GM10847 (cell line): ENCODE results near the gene ACTRT3.

Source experiments
- POLR2A ChIP-seq: IDR thresholded peaks from 2 replicates; pipeline ENCODE4 v1.6.1; 2011; ENCODE audit not compliant: insufficient read length; ENCODE audit errors: extremely low read depth

ACTRT3 gene

DNA sequence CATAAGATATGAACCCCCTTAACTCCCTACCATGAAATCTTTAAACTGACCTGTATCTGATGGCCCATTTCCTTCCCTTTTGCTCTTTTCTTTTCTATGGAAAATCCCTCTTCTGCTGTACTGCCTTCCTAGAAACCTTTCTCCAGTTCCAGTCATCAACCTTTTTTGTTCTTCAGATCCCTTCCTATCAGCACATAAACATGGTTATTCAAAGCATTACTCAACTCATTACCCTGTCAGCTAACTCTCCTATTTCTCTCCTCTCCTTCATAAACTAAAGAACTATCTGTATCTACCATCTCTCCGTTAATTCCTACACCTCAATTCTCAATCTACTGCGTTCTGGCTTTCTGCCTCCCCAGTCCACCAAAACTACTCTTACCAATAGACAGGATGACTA is 17.5 kb downstream of the ACTRT3 start:
- no peak for TF ChIP-seq POLR2A

GRCh38 chr3:169750665-169751064 is 18.7 kb downstream of the ACTRT3 start:
- no peak for TF ChIP-seq POLR2A

- TF ChIP-seq POLR2A = no peak
These were observed 20.7 kb downstream of the ACTRT3 start for GRCh38 chr3:169748670-169749069.

DNA sequence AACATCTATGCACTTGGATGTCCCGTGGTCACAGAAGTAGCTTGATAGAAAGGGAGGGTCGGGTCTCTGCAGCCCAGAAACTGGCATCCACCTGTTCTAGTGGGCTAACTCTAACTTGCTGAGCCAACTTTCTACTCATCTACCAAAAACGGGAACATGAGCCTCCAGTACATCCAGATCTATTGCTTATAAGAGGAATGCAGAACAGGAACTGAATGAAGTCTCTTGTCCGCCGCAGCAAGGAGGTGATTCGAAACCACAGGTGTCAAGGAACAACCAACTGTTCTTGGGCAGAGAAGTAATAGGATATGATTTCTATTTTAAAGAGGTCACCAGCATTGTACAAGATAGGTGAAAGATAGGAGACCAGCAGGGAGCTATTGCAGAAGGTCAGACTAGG is 22.4 kb downstream of the ACTRT3 start:
- no peak for TF ChIP-seq POLR2A

DNA sequence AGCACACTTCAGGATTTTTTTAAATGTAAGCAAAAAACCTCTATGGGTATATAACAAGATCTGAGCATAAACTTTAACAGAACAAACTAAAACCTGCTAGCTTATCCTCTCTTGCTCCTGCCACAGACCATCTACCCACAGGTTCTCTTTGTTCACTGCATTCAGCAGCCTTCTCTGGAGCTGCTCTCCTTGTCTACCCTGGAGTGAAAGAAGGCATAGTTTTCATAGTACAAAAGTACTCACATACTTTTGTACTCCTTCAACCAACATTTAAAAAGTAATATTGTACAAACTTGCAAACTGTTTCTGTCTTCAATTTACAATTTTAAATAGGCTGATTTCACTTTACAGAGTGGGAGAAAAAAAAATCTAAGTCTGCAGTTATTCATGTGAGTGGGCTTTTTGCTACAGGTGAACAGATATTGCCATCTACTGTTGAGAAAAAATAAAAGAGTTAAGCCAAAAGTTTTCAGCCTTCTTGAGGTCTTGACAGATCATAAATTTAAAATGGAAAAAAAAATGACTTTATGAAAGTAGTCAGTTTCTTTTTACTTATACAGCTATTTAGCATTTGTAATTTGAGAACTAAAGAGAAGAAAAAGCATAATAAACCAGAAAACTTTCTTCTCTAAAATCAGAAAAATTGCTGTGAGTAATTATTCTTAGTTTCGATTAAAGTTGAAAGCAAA is 24.9 kb downstream of the ACTRT3 start:
- no peak for TF ChIP-seq POLR2A

GRCh38 chr3:169739067-169739466 is 30.3 kb downstream of the ACTRT3 start:
- TF ChIP-seq POLR2A = no peak

- TF ChIP-seq POLR2A = no peak
These were observed 46.6 kb downstream of the ACTRT3 start for GRCh38 chr3:169722724-169723123.
